Tibial nerve (tissue), 3 donors: ENCODE measurements around the gene ISG20L2.

ENCODE experiments used
- CTCF ChIP-seq, 5 experiments: fragments of 200-600 bp in 3 of 5; fragments of 450-650 bp in 2 of 5; sonication (generic) in 3 of 5; IDR thresholded peaks; one replicate each; pipeline ENCODE4 v1.5.1; 2016 to 2019; ENCODE audit warnings: antibody characterized with exemption in 5 of 5, mild to moderate bottlenecking in 3 of 5, moderate library complexity in 2 of 5
- POLR2A ChIP-seq, 2 donors: fragments of 450-650 bp; IDR thresholded peaks; one replicate each; pipeline ENCODE4 v1.6.1; 2017; ENCODE audit warnings: antibody characterized with exemption in 2 of 2, mild to moderate bottlenecking in 2 of 2, moderate library complexity in 2 of 2

GRCh38 chr1:156754219-156754618, 25.7 kb upstream of the ISG20L2 start:
- TF ChIP-seq POLR2A (IDR thresholded peaks at IDR 0.05) (no peak), CTCF (IDR thresholded peaks at IDR 0.05) (no peak)
